ENCODE measurements around the gene NRXN2. TPM values are rescaled to one million over a fixed set of nuclear protein-coding genes. Genes with fewer than 3 reads are reported as not detected.
"Not testable (repeated sequence)": the region's sequence is repeated elsewhere in the genome, so short reads cannot be mapped to it uniquely, and the experiment has no call there.

The NRXN2 gene
- total RNA-seq, 2 donors from 2014 or later: 0.85 to 1.4 TPM

- Histone ChIP-seq H3K27me3 (peaks cover 22 to 26% of the 10 kb centered on the region in 2 donors), H3K27ac (no peak overlapping the region), H3K4me1 (peaks cover 0 to 21% of the 10 kb centered on the region in 2 donors), H3K9me3 (no peaks in the 10 kb centered on the region), H3K4me3 (no peak overlapping the region), H3K36me3 (no peaks in the 10 kb centered on the region)
- DNase-seq (ENCODE audit: low spot score): no peak
- TF ChIP-seq CTCF (IDR thresholded peaks at IDR 0.05): no peak
Observed at GRCh38 chr11:64711956-64712362, 11.0 kb downstream of the NRXN2 start.

DNA sequence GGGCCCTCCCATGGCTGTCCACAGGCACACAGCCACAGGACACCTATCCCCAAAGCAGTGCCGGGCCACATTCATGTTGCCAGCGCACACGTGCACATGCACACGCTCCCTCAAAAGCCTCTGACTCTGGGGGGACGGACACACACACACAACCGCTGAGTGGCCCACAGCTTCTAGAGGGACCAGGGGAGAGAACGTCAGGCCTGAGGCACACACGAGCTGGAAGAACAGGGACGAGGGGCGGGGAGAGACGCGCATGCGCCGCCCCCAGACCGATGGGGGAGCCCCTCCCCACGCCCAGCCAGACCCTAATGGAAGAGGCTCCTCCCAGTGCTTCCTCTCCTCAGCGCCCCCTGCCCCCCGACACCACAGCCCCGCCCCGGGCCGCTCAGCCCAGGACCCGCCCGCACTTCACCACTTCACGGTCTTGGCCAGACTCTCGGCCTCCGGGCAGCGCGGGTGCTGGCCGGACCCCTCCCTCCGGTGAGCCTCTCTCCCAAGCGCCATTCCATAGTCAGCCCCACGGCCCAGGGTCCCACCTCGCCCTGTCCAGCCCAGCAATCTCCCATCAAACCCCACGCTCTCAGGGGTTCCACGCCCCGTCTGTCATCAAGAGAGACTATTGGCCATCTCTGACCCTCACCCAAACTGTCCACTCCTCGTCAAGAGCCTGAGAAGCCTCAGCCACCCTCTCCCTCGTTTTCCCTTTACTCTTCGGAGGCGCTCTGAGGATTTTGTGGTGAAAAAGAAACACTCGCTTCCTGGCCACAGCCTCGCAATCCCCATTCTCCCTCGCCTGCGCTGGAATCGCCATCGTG, 11.7 kb downstream of the NRXN2 start:
- no peak for TF ChIP-seq CTCF (IDR thresholded peaks at IDR 0.05)
- Histone ChIP-seq H3K27me3 (peaks cover 22 to 26% of the 10 kb centered on the region in 2 donors), H3K9me3 (no peaks in the 10 kb centered on the region), H3K4me1 (peaks cover 0 to 21% of the 10 kb centered on the region in 2 donors), H3K4me3 (no peak overlapping the region), H3K36me3 (no peaks in the 10 kb centered on the region), H3K27ac (no peak overlapping the region)
- DNase-seq (ENCODE audit: low spot score): no peak

DNA sequence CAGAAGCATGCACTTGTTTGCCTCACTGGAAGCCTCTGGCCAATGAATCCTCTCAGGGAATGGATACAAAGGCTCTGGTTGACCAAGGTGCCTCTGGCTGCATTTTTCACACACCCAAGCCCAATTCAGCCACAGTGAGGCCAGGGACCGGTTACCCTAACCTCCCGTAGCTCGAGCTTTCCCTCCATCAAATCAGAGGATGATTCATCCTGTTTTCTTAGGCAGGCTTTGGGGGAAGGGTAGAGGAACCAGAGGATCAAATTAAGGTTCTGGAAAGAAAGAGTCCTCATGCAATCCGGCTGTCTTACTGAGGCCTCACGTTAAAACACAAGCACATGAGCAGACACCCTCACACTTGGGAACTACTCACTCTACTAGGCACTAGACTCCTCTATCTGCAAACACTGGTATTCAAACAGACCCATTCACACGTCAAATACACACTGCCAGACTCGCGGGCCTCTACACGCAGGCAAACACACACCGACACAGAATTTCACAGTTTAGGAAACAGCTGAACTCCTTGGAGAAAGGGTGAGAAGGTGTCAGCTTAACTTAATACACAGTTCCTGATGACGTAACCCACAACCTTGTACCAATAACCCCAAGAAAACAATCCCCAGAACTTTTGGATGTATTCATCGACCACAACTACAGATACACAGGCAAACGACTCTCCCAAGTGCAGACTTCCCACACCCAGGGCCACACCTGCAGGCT, 12.4 kb downstream of the NRXN2 start:
- no peak for DNase-seq (ENCODE audit: low spot score)
- Histone ChIP-seq H3K4me1 (peaks cover 0 to 21% of the 10 kb centered on the region in 2 donors), H3K4me3 (no peak overlapping the region), H3K9me3 (no peaks in the 10 kb centered on the region), H3K27ac (no peak overlapping the region), H3K36me3 (no peaks in the 10 kb centered on the region), H3K27me3 (peaks cover 22 to 26% of the 10 kb centered on the region in 2 donors)
- no peak for TF ChIP-seq CTCF (IDR thresholded peaks at IDR 0.05)

- no peaks in the 10 kb centered on the region for H3K4me1 ChIP-seq
- no peaks in the 10 kb centered on the region for H3K9me3 ChIP-seq
- no peak for DNase-seq (ENCODE audit: low spot score)
- no peaks in the 10 kb centered on the region for H3K36me3 ChIP-seq
- H3K27ac ChIP-seq: no peak overlapping the region
- no peak overlapping the region for H3K4me3 ChIP-seq
- TF ChIP-seq CTCF (IDR thresholded peaks at IDR 0.05): no peak
- peaks cover 0 to 2% of the 10 kb centered on the region in 2 donors for H3K27me3 ChIP-seq
Observed at GRCh38 chr11:64705501-64705900, 17.5 kb downstream of the NRXN2 start.

GRCh38 chr11:64703048-64703447, 19.9 kb downstream of the NRXN2 start:
- no peak for DNase-seq (ENCODE audit: low spot score)
- Histone ChIP-seq H3K27me3 (no peaks in the 10 kb centered on the region), H3K9me3 (no peaks in the 10 kb centered on the region)

DNA sequence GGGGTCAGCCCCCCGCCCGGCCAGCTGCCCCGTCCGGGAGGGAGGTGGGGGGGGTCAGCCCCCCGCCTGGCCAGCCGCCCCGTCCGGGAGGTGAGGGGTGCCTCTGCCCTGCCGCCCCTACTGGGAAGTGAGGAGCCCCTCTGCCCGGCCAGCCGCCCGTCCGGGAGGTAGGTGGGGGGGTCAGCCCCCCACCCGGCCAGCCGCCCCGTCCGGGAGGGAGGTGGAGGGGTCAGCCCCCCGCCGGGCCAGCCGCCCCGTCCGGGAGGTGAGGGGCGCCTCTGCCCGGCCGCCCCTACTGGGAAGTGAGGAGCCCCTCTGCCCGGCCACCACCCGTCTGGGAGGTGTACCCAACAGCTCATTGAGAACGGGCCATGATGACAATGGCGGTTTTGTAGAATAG, 21.0 kb downstream of the NRXN2 start:
- DNase-seq (ENCODE audit: low spot score); H3K36me3 ChIP-seq; H3K27ac ChIP-seq; H3K4me3 ChIP-seq; H3K27me3 ChIP-seq; H3K4me1 ChIP-seq; H3K9me3 ChIP-seq: not testable (repeated sequence)

More at GRCh38 chr11:64703048-64703447, 19.9 kb downstream of the NRXN2 start:
- no peak overlapping the region for H3K4me3 ChIP-seq
- no peaks in the 10 kb centered on the region for H3K36me3 ChIP-seq
- H3K4me1 ChIP-seq: no peaks in the 10 kb centered on the region
- no peak for TF ChIP-seq CTCF (IDR thresholded peaks at IDR 0.05)
- no peak overlapping the region for H3K27ac ChIP-seq

Measured in right atrium auricular region (tissue), 2 donors.